OCI-LY7 (cell line): ENCODE results near the gene NTM. TPM values are rescaled to one million over a fixed set of nuclear protein-coding genes. Genes with fewer than 3 reads are reported as not detected.

ENCODE experiments used
- BruUV-seq: library from RNA; stranded (reverse); fragments of 400-500 nt; replicated peaks from 2 replicates; lab custom pipeline; 2021; lab: Mats Ljungman, UMichigan
- CTCF ChIA-PET: fragments of 300-600 bp; sonication (Branson Sonifier 250); formaldehyde crosslinking; loops from one replicate; lab custom pipeline; 2022; ENCODE audit warnings: antibody characterized with exemption; ENCODE audit not compliant: unreplicated experiment; lab: Charles Lee
- POLR2A ChIA-PET: fragments of 300-600 bp; sonication (Branson Sonifier 250); formaldehyde crosslinking; loops from one replicate; lab custom pipeline; 2022; ENCODE audit warnings: antibody characterized with exemption; lab: Charles Lee
- DNase-seq: peaks from one replicate; pipeline ENCODE4 v3.0.0-alpha.2; 2015; ENCODE audit warnings: low spot score
- H2AFZ ChIP-seq: fragments of 200-600 bp; sonication (generic), shearing (Covaris generic); 2 replicates; pipeline ENCODE4 v1.6.1; 2014; ENCODE audit warnings: mild to moderate bottlenecking, antibody characterized with exemption, low read length, moderate library complexity
- H3K27ac ChIP-seq: fragments of 200-600 bp; sonication (generic); 2 replicates; pipeline ENCODE4 v1.5.1; 2014; ENCODE audit warnings: mixed run types, low read depth, mild to moderate bottlenecking, moderate library complexity, low read length, inconsistent platforms; ENCODE audit not compliant: poor library complexity, severe bottlenecking
- H3K36me3 ChIP-seq: fragments of 200-600 bp; sonication (generic); 2 replicates; pipeline ENCODE4 v1.6.1; 2014; ENCODE audit warnings: mild to moderate bottlenecking, antibody characterized with exemption, low read length, moderate library complexity, mixed read lengths; ENCODE audit not compliant: insufficient read depth
- H3K4me1 ChIP-seq: fragments of 200-600 bp; sonication (generic); 2 replicates; pipeline ENCODE4 v1.5.1; 2014; ENCODE audit warnings: mild to moderate bottlenecking, low read length; ENCODE audit not compliant: insufficient read depth, poor library complexity, severe bottlenecking
- H3K4me2 ChIP-seq: fragments of 200-600 bp; sonication (generic); 2 replicates; pipeline ENCODE4 v1.6.1; 2014; ENCODE audit warnings: mild to moderate bottlenecking, low read length
- H3K4me3 ChIP-seq: fragments of 200-600 bp; sonication (generic); 2 replicates; pipeline ENCODE4 v1.5.1; 2014; ENCODE audit warnings: mild to moderate bottlenecking, low read depth, low read length; ENCODE audit not compliant: poor library complexity, severe bottlenecking
- H3K79me2 ChIP-seq: fragments of 200-600 bp; sonication (generic); 2 replicates; pipeline ENCODE4 v1.6.1; 2016; ENCODE audit warnings: low read depth, mild to moderate bottlenecking, low read length, moderate library complexity, mixed read lengths; ENCODE audit not compliant: insufficient read depth
- H3K9me2 ChIP-seq: fragments of 200-600 bp; sonication (generic); 2 replicates; pipeline ENCODE4 v1.6.1; 2016; ENCODE audit warnings: mild to moderate bottlenecking, low read length, mixed read lengths; ENCODE audit not compliant: insufficient read depth
- H3K9me3 ChIP-seq: fragments of 200-600 bp; sonication (generic); 2 replicates; pipeline ENCODE4 v1.6.1; 2014; ENCODE audit warnings: mild to moderate bottlenecking, mixed run types, low read length, mixed read lengths
- H4K20me1 ChIP-seq: fragments of 200-600 bp; sonication (generic); 2 replicates; pipeline ENCODE4 v1.6.1; 2014; ENCODE audit warnings: mild to moderate bottlenecking, antibody characterized with exemption, low read length, moderate library complexity, mixed read lengths; ENCODE audit not compliant: insufficient read depth
- CTCF ChIP-seq: fragments of 200-600 bp; sonication (generic); conservative IDR thresholded peaks from 2 replicates; pipeline ENCODE4 v1.5.1; 2014; ENCODE audit warnings: mild to moderate bottlenecking, antibody characterized with exemption, low read length, moderate library complexity, mixed read lengths
- EZH2phosphoT487 ChIP-seq: fragments of 200-600 bp; sonication (generic); IDR thresholded peaks from 2 replicates; pipeline ENCODE4 v1.6.1; 2018; ENCODE audit warnings: low read depth, borderline replicate concordance, mild to moderate bottlenecking, mixed run types, antibody characterized with exemption, low read length, moderate library complexity, mixed read lengths
- intact Hi-C: fragments of 100-400 bp; cut with micrococcal nuclease; formaldehyde crosslinking; loops from one replicate; pipeline ENCODE4 v1.10.0; 2022; ENCODE audit not compliant: unreplicated experiment
- total RNA-seq, 2 experiments: library from RNA; depleted of rRNA in 1 of 2; stranded (reverse); fragments of >200 nt in 1 of 2; shearing (Covaris generic) in 1 of 2; gene quantifications; 2 replicates each; pipeline ENCODE4 v1.2.3, GENCODE V29; 2014 to 2022

The NTM gene
- total RNA-seq, 2 experiments from 2014 or later = not detected

GRCh38 chr11:131816051-131816450 lies 445.6 kb downstream of the NTM start:
- no peak overlapping the region for H2AFZ ChIP-seq
- H3K27ac ChIP-seq = no peak overlapping the region
- H3K79me2 ChIP-seq = no peaks in the 10 kb centered on the region
- no peaks in the 10 kb centered on the region for H3K4me1 ChIP-seq
- ChIA-PET CTCF (no interaction called here), POLR2A (no interaction called here)
- no peaks in the 10 kb centered on the region for H3K36me3 ChIP-seq
- H3K4me3 ChIP-seq = no peak overlapping the region
- no peaks in the 10 kb centered on the region for H4K20me1 ChIP-seq
- H3K9me2 ChIP-seq = no peaks in the 10 kb centered on the region
- intact Hi-C loops = no loop called here
- TF ChIP-seq EZH2phosphoT487 (no peak), CTCF (no peak)
- no peak overlapping the region for H3K4me2 ChIP-seq
- DNase-seq = no peak
- BruUV-seq = no TSS peak
- no peaks in the 10 kb centered on the region for H3K9me3 ChIP-seq

GRCh38 chr11:131817687-131818188 lies 447.3 kb downstream of the NTM start:
- no TSS peak for BruUV-seq
- H3K4me2 ChIP-seq = no peak overlapping the region
- CTCF ChIA-PET = no interaction called here
- POLR2A ChIA-PET = interaction anchor here (0.6 kb wide), 2 partner anchors 10 to 23 kb away, joined by 3 read pairs; no protein-coding TSS in a partner anchor
- H3K27ac ChIP-seq = no peak overlapping the region
- H2AFZ ChIP-seq = no peak overlapping the region
- intact Hi-C loops = no loop called here
- H3K36me3 ChIP-seq = no peaks in the 10 kb centered on the region
- no peaks in the 10 kb centered on the region for H3K79me2 ChIP-seq
- no peaks in the 10 kb centered on the region for H3K9me2 ChIP-seq
- no peak overlapping the region for H3K4me3 ChIP-seq
- TF ChIP-seq CTCF (no peak), EZH2phosphoT487 (no peak)
- no peak for DNase-seq
- H3K9me3 ChIP-seq = no peaks in the 10 kb centered on the region
- H3K4me1 ChIP-seq = no peaks in the 10 kb centered on the region
- H4K20me1 ChIP-seq = no peaks in the 10 kb centered on the region

- ChIA-PET CTCF (no interaction called here), POLR2A (no interaction called here)
- Histone ChIP-seq H3K4me2 (no peak overlapping the region), H3K4me3 (no peak overlapping the region), H3K9me2 (no peaks in the 10 kb centered on the region), H3K4me1 (no peaks in the 10 kb centered on the region), H3K36me3 (no peaks in the 10 kb centered on the region), H4K20me1 (no peaks in the 10 kb centered on the region), H3K9me3 (no peaks in the 10 kb centered on the region), H3K79me2 (no peaks in the 10 kb centered on the region), H3K27ac (no peak overlapping the region), H2AFZ (no peak overlapping the region)
- no TSS peak for BruUV-seq
- DNase-seq = no peak
- intact Hi-C loops = no loop called here
- TF ChIP-seq EZH2phosphoT487 (no peak), CTCF (no peak)
Measured at GRCh38 chr11:131819865-131820264, 449.4 kb downstream of the NTM start.
